ENCODE results near the gene VPS13A.
A peak's percentile ranks its signal among the peaks of the same experiment; 100 is the strongest.
"Not testable (repeated sequence)": the region's sequence is repeated elsewhere in the genome, so short reads cannot be mapped to it uniquely, and the experiment has no call there.

VPS13A gene

DNA sequence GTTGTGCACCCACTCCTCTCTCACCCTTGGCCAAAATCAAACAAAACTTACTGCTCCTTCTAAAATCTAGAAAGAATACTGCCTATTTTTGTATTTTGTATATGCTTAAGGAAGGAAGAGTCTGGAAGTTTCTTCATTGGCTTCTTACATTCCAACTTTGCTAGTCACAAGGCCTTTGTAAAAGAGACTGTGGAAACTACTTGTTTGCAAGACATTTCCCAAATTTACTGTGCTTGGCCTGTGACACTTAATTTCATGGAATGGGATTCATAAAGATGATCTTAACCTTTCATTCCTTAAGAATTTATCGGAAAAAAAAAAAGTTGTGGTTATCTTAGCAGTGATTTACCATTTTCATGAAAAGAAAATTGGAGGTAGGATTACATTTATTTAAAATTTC is 208.9 kb downstream of the VPS13A start:
- no peaks in the 10 kb centered on the region for H3K9me3 ChIP-seq (ENCODE audit: control insufficient read depth, low read length)
- no peaks in the 10 kb centered on the region for H3K4me1 ChIP-seq (ENCODE audit: control insufficient read depth, insufficient read depth, low read length, poor library complexity, severe bottlenecking)
- no peak overlapping the region for H3K4me3 ChIP-seq (ENCODE audit: extremely low read depth, insufficient read depth, low read length, poor library complexity, severe bottlenecking)
- no peak overlapping the region for H3K27ac ChIP-seq (ENCODE audit: low read depth, low read length, severe bottlenecking)
- WGBS, 2 experiments (ENCODE audit: insufficient coverage in 2 of 2): no CpG with 5 or more reads among the region's 1 CpG
- no peaks in the 10 kb centered on the region for H3K36me3 ChIP-seq (ENCODE audit: control insufficient read depth, insufficient read depth, low read length)

DNA sequence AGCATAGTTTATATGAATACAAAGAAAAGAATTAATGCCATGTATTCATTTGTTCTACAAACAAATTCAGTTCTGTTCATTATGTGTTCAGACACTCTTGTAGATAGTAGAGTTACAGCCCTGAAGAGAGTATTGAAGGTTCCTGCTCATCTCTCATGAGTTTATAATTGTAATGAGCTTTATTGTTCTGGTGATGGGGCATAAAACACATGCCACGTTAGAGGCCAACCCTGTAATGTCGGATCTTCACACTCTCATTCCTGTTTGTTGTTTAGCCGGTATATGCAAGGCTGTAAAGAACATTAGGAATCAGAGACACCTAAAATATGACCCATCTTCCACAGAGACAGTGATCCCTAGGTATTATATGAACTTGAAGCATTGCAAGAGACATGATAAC is 214.5 kb downstream of the VPS13A start:
- no peak overlapping the region for H3K4me3 ChIP-seq (ENCODE audit: extremely low read depth, insufficient read depth, low read length, poor library complexity, severe bottlenecking)
- H3K36me3 ChIP-seq (ENCODE audit: control insufficient read depth, insufficient read depth, low read length): no peaks in the 10 kb centered on the region
- WGBS, 2 experiments (ENCODE audit: insufficient coverage in 2 of 2): 93 to 95% methylated on average over 3 of the region's 3 CpGs
- H3K4me1 ChIP-seq (ENCODE audit: control insufficient read depth, insufficient read depth, low read length, poor library complexity, severe bottlenecking): no peaks in the 10 kb centered on the region
- no peaks in the 10 kb centered on the region for H3K9me3 ChIP-seq (ENCODE audit: control insufficient read depth, low read length)
- H3K27ac ChIP-seq (ENCODE audit: low read depth, low read length, severe bottlenecking): no peak overlapping the region

DNA sequence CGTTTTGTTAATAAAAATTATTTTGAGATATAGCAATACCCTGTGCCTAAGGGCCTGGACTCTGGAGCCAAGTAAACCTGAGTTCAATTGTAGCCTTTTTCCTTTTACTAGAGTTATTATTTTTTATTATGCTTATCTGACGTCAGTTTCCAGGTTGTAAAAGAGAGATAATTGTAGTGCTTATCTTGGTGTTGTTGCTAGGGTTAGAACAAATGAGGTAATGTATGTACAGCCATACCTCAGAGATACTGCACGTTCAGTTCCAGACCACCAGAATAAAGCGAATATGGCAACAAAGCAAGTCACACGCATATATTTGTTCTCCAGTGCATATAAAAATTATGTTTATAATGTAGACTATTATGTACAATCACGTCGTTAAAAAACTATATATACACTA is 215.0 kb downstream of the VPS13A start:
- Histone ChIP-seq H3K36me3 (ENCODE audit: control insufficient read depth, insufficient read depth, low read length) (no peaks in the 10 kb centered on the region), H3K4me1 (ENCODE audit: control insufficient read depth, insufficient read depth, low read length, poor library complexity, severe bottlenecking) (no peaks in the 10 kb centered on the region), H3K27ac (ENCODE audit: low read depth, low read length, severe bottlenecking) (no peak overlapping the region), H3K4me3 (ENCODE audit: extremely low read depth, insufficient read depth, low read length, poor library complexity, severe bottlenecking) (no peak overlapping the region), H3K9me3 (ENCODE audit: control insufficient read depth, low read length) (no peaks in the 10 kb centered on the region)
- no CpG with 5 or more reads among the region's 7 CpGs for WGBS, 2 experiments (ENCODE audit: insufficient coverage in 2 of 2)

DNA sequence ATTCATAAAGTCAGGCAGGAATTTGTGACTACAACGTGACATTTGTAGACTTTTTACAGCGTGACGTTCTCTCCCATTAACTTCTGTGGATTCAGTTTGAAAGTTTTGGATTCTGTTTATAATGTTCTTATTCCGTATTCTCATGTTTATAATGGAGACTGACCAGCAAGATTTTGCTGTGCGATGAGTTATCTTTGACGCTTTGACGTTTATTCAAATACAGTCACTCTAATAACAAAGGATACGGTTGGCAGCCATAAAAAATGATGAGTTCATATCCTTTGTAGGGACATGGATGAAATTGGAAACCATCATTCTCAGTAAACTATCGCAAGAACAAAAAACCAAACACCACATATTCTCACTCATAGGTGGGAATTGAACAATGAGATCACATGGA is 221.2 kb downstream of the VPS13A start:
- H3K27ac ChIP-seq (ENCODE audit: low read depth, low read length, severe bottlenecking); H3K36me3 ChIP-seq (ENCODE audit: control insufficient read depth, insufficient read depth, low read length); H3K4me3 ChIP-seq (ENCODE audit: extremely low read depth, insufficient read depth, low read length, poor library complexity, severe bottlenecking); H3K4me1 ChIP-seq (ENCODE audit: control insufficient read depth, insufficient read depth, low read length, poor library complexity, severe bottlenecking); H3K9me3 ChIP-seq (ENCODE audit: control insufficient read depth, low read length): not testable (repeated sequence)
- WGBS, 2 experiments (ENCODE audit: insufficient coverage in 2 of 2): 91% methylated on average over 3 of the region's 9 CpGs; no CpG with 5 or more reads in 1 of the 2 experiments

DNA sequence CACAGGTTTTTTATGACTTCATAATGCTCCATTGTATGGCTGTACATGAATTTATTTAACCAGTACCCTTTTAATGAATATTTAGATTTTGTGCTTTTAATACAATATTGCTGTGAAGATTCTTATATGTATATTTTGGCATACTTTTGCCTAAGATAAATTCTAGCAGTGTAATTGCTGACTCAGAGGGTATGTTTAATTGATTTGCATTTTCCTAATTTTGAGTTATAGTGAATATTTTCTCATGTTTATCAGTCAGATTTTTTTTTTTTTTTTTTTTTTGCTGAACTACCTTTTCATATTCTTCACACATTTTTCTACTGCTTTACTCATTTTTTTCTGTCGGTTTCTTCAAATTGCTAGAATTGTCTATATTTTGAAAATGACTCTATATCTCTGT is 222.6 kb downstream of the VPS13A start:
- Histone ChIP-seq H3K36me3 (ENCODE audit: control insufficient read depth, insufficient read depth, low read length) (no peaks in the 10 kb centered on the region), H3K4me1 (ENCODE audit: control insufficient read depth, insufficient read depth, low read length, poor library complexity, severe bottlenecking) (no peaks in the 10 kb centered on the region), H3K9me3 (ENCODE audit: control insufficient read depth, low read length) (no peaks in the 10 kb centered on the region), H3K4me3 (ENCODE audit: extremely low read depth, insufficient read depth, low read length, poor library complexity, severe bottlenecking) (no peak overlapping the region), H3K27ac (ENCODE audit: low read depth, low read length, severe bottlenecking) (no peak overlapping the region)
- no CpG with 5 or more reads among the region's 1 CpG for WGBS, 2 experiments (ENCODE audit: insufficient coverage in 2 of 2)

GRCh38 chr9:77402286-77402685 is 225.0 kb downstream of the VPS13A start:
- H3K36me3 ChIP-seq (ENCODE audit: control insufficient read depth, insufficient read depth, low read length): peaks cover 10% of the 10 kb centered on the region
- no peaks in the 10 kb centered on the region for H3K4me1 ChIP-seq (ENCODE audit: control insufficient read depth, insufficient read depth, low read length, poor library complexity, severe bottlenecking)
- no peak overlapping the region for H3K27ac ChIP-seq (ENCODE audit: low read depth, low read length, severe bottlenecking)
- no CpG with 5 or more reads among the region's 2 CpGs for WGBS, 2 experiments (ENCODE audit: insufficient coverage in 2 of 2)
- no peak overlapping the region for H3K4me3 ChIP-seq (ENCODE audit: extremely low read depth, insufficient read depth, low read length, poor library complexity, severe bottlenecking)
- H3K9me3 ChIP-seq (ENCODE audit: control insufficient read depth, low read length): no peaks in the 10 kb centered on the region

GRCh38 chr9:77403239-77403638 is 225.9 kb downstream of the VPS13A start:
- Histone ChIP-seq H3K4me3 (ENCODE audit: extremely low read depth, insufficient read depth, low read length, poor library complexity, severe bottlenecking) (no peak overlapping the region), H3K36me3 (ENCODE audit: control insufficient read depth, insufficient read depth, low read length) (peaks cover 16% of the 10 kb centered on the region), H3K4me1 (ENCODE audit: control insufficient read depth, insufficient read depth, low read length, poor library complexity, severe bottlenecking) (no peaks in the 10 kb centered on the region), H3K9me3 (ENCODE audit: control insufficient read depth, low read length) (peaks cover 4% of the 10 kb centered on the region), H3K27ac (ENCODE audit: low read depth, low read length, severe bottlenecking) (no peak overlapping the region)
- WGBS, 2 experiments (ENCODE audit: insufficient coverage in 2 of 2): 100% methylated on average over 1 of the region's 4 CpGs

- not testable (repeated sequence) for H3K4me1 ChIP-seq (ENCODE audit: control insufficient read depth, insufficient read depth, low read length, poor library complexity, severe bottlenecking); H3K27ac ChIP-seq (ENCODE audit: low read depth, low read length, severe bottlenecking); H3K4me3 ChIP-seq (ENCODE audit: extremely low read depth, insufficient read depth, low read length, poor library complexity, severe bottlenecking); H3K9me3 ChIP-seq (ENCODE audit: control insufficient read depth, low read length)
- WGBS, 2 experiments (ENCODE audit: insufficient coverage in 2 of 2): 88 to 100% methylated on average over 5 to 6 of the region's 9 CpGs
- peaks cover 18% of the 10 kb centered on the region for H3K36me3 ChIP-seq (ENCODE audit: control insufficient read depth, insufficient read depth, low read length)
These were observed 231.2 kb downstream of the VPS13A start for GRCh38 chr9:77408521-77408920.

DNA sequence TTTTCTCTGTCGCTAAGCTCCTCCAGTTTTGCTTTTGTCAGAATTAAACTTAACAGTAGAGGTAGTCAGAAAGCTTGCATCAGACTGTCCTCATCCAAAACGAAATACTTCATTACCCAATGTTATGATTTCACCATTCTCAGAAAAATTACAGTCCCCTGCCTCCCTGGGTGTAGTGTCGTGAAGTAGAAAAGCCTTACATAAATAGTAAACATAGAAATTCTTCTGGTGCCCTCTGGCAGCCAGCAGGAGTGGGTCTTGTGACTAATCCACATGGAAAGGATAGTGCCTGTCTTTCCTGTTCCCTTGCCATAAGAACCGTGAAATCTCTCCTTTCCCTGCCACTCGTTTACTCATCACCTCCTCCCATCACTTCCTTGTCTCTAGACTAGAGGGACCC is 240.2 kb downstream of the VPS13A start:
- Histone ChIP-seq H3K27ac (ENCODE audit: low read depth, low read length, severe bottlenecking) (peak overlapping the region; percentile 57), H3K4me3 (ENCODE audit: extremely low read depth, insufficient read depth, low read length, poor library complexity, severe bottlenecking) (no peak overlapping the region), H3K36me3 (ENCODE audit: control insufficient read depth, insufficient read depth, low read length) (no peaks in the 10 kb centered on the region), H3K4me1 (ENCODE audit: control insufficient read depth, insufficient read depth, low read length, poor library complexity, severe bottlenecking) (peaks cover 25% of the 10 kb centered on the region), H3K9me3 (ENCODE audit: control insufficient read depth, low read length) (no peaks in the 10 kb centered on the region)
- 49 to 80% methylated on average over 1 to 3 of the region's 5 CpGs for WGBS, 2 experiments (ENCODE audit: insufficient coverage in 2 of 2)

GRCh38 chr9:77418226-77418625 is 240.9 kb downstream of the VPS13A start:
- Histone ChIP-seq H3K9me3 (ENCODE audit: control insufficient read depth, low read length) (no peaks in the 10 kb centered on the region), H3K4me1 (ENCODE audit: control insufficient read depth, insufficient read depth, low read length, poor library complexity, severe bottlenecking) (peaks cover 25% of the 10 kb centered on the region), H3K27ac (ENCODE audit: low read depth, low read length, severe bottlenecking) (no peak overlapping the region), H3K36me3 (ENCODE audit: control insufficient read depth, insufficient read depth, low read length) (no peaks in the 10 kb centered on the region), H3K4me3 (ENCODE audit: extremely low read depth, insufficient read depth, low read length, poor library complexity, severe bottlenecking) (no peak overlapping the region)

GRCh38 chr9:77420641-77421040 is 243.3 kb downstream of the VPS13A start:
- no CpG with 5 or more reads among the region's 2 CpGs for WGBS, 2 experiments (ENCODE audit: insufficient coverage in 2 of 2)
- Histone ChIP-seq H3K4me3 (ENCODE audit: extremely low read depth, insufficient read depth, low read length, poor library complexity, severe bottlenecking) (no peak overlapping the region), H3K9me3 (ENCODE audit: control insufficient read depth, low read length) (no peaks in the 10 kb centered on the region), H3K4me1 (ENCODE audit: control insufficient read depth, insufficient read depth, low read length, poor library complexity, severe bottlenecking) (peaks cover 25% of the 10 kb centered on the region), H3K36me3 (ENCODE audit: control insufficient read depth, insufficient read depth, low read length) (no peaks in the 10 kb centered on the region), H3K27ac (ENCODE audit: low read depth, low read length, severe bottlenecking) (no peak overlapping the region)

All from mesodermal cell (in vitro differentiated cells).